NB4 (cell line): ENCODE results near the gene COBL.

ENCODE experiments used
- DNase-seq: peaks from one replicate; pipeline ENCODE4 v3.0.0; 2010; ENCODE audit warnings: low read depth
- H3K4me3 ChIP-seq: one replicate; pipeline ENCODE4 v1.5.1; 2011; ENCODE audit warnings: mild to moderate bottlenecking, low read depth, low read length, moderate library complexity
- CTCF ChIP-seq: IDR thresholded peaks from one replicate; pipeline ENCODE4 v1.5.1; 2012; ENCODE audit warnings: low read depth, low read length
- MAX ChIP-seq: IDR thresholded peaks from 2 replicates; pipeline ENCODE4 v1.6.1; 2011; ENCODE audit warnings: low read depth, low read length
- MYC ChIP-seq: IDR thresholded peaks from 2 replicates; pipeline ENCODE4 v1.6.1; 2011; ENCODE audit warnings: low read depth, low read length
- POLR2A ChIP-seq: IDR thresholded peaks from 2 replicates; pipeline ENCODE4 v1.6.1; 2011; ENCODE audit warnings: mild to moderate bottlenecking; ENCODE audit not compliant: insufficient read length; ENCODE audit errors: extremely low read depth

Gene COBL

GRCh38 chr7:50982626-50983025, 334.0 kb downstream of the COBL start:
- no peak overlapping the region for H3K4me3 ChIP-seq
- DNase-seq: peak; percentile 22
- TF ChIP-seq CTCF: peak; percentile 33
- TF ChIP-seq POLR2A: no peak
- no peak for TF ChIP-seq MYC
- no peak for TF ChIP-seq MAX

- peak; percentile 9 for DNase-seq
These were observed 334.9 kb downstream of the COBL start for GRCh38 chr7:50981743-50982142.

GRCh38 chr7:50980411-50980810, 336.2 kb downstream of the COBL start:
- no peak for DNase-seq
- TF ChIP-seq POLR2A (no peak), MAX (no peak), MYC (no peak), CTCF (no peak)

More at GRCh38 chr7:50981743-50982142, 334.9 kb downstream of the COBL start:
- no peak overlapping the region for H3K4me3 ChIP-seq
- no peak for TF ChIP-seq MYC
- TF ChIP-seq MAX: no peak
- no peak for TF ChIP-seq POLR2A
- no peak for TF ChIP-seq CTCF

GRCh38 chr7:50978633-50979215, 337.9 kb downstream of the COBL start:
- no peak overlapping the region for H3K4me3 ChIP-seq
- peak; percentile 15 for TF ChIP-seq CTCF
- TF ChIP-seq MAX: no peak
- peak; percentile 20 for DNase-seq

More at GRCh38 chr7:50980411-50980810, 336.2 kb downstream of the COBL start:
- H3K4me3 ChIP-seq: no peak overlapping the region

GRCh38 chr7:50977421-50977820, 339.2 kb downstream of the COBL start:
- TF ChIP-seq CTCF (no peak), MAX (no peak), POLR2A (no peak), MYC (no peak)
- DNase-seq: no peak
- H3K4me3 ChIP-seq: no peak overlapping the region

- H3K4me3 ChIP-seq: no peak overlapping the region
- no peak for DNase-seq
- TF ChIP-seq MAX (no peak), CTCF (no peak), MYC (no peak), POLR2A (no peak)
These were observed 340.5 kb downstream of the COBL start for GRCh38 chr7:50976064-50976463.
